Tibial artery (tissue), 4 donors: ENCODE measurements around the gene GRIK3.
"Not testable (repeated sequence)": the region's sequence is repeated elsewhere in the genome, so short reads cannot be mapped to it uniquely, and the experiment has no call there.

Experiments
- DNase-seq, 2 donors: peaks; one replicate each; pipeline ENCODE4 v3.0.0-alpha.2; 2019
- H3K27ac ChIP-seq, 2 donors: fragments of 200-600 bp; sonication (generic) in 1 of 2; 1 replicate in 1 of 2; 2 replicates in 1 of 2; pipeline ENCODE4 v1.5.1; 2018 to 2019; ENCODE audit warnings: mild to moderate bottlenecking in 1 of 2
- H3K27me3 ChIP-seq, 2 donors: fragments of 200-600 bp; sonication (generic) in 1 of 2; one replicate each; pipeline versions ENCODE4 v1.5.1 to v1.6.0; 2016 to 2019
- H3K36me3 ChIP-seq, 3 donors: fragments of 200-600 bp; sonication (generic) in 2 of 3; one replicate each; pipeline ENCODE4 v1.5.1; 2016 to 2019; ENCODE audit warnings: mild to moderate bottlenecking in 2 of 3
- H3K4me1 ChIP-seq, 4 donors: fragments of 200-600 bp; sonication (generic) in 2 of 4; 1 replicate in 3 of 4; 2 replicates in 1 of 4; pipeline ENCODE4 v1.5.1; 2016 to 2019
- H3K4me3 ChIP-seq, 2 donors: fragments of 200-600 bp; sonication (generic) in 1 of 2; 1 replicate in 1 of 2; 2 replicates in 1 of 2; pipeline ENCODE4 v1.5.1; 2018 to 2019; ENCODE audit warnings: mild to moderate bottlenecking in 2 of 2
- H3K9me3 ChIP-seq, 3 donors: fragments of 200-600 bp; sonication (generic) in 1 of 3; one replicate each; pipeline ENCODE4 v1.5.1; 2016 to 2019
- CTCF ChIP-seq, 2 experiments: fragments of 200-600 bp in 1 of 2; fragments of 450-650 bp in 1 of 2; IDR thresholded peaks; one replicate each; pipeline ENCODE4 v1.5.1; 2017 to 2019; ENCODE audit warnings: antibody characterized with exemption in 2 of 2, mild to moderate bottlenecking in 1 of 2, moderate library complexity in 1 of 2
- intact Hi-C: fragments of 100-400 bp; cut with DNase I; formaldehyde crosslinking; loops from one replicate; pipeline ENCODE4 v1.15.0; 2023; ENCODE audit warnings: low total_unique reads

GRIK3 gene

GRCh38 chr1:36906555-36906954, 127.8 kb downstream of the GRIK3 start:
- no peaks in the 10 kb centered on the region for H3K4me1 ChIP-seq
- intact Hi-C loops: no loop called here
- H3K4me3 ChIP-seq: no peak overlapping the region
- no peak for DNase-seq
- H3K9me3 ChIP-seq: no peaks in the 10 kb centered on the region
- peaks cover 0 to 11% of the 10 kb centered on the region in 2 donors for H3K27me3 ChIP-seq
- no peaks in the 10 kb centered on the region for H3K36me3 ChIP-seq
- H3K27ac ChIP-seq: no peak overlapping the region
- TF ChIP-seq CTCF (IDR thresholded peaks at IDR 0.05): no peak

GRCh38 chr1:36905941-36906340, 128.4 kb downstream of the GRIK3 start:
- Histone ChIP-seq H3K27me3 (peaks cover 0 to 9% of the 10 kb centered on the region in 2 donors), H3K27ac (no peak overlapping the region), H3K9me3 (no peaks in the 10 kb centered on the region), H3K36me3 (no peaks in the 10 kb centered on the region), H3K4me3 (no peak overlapping the region), H3K4me1 (no peaks in the 10 kb centered on the region)
- intact Hi-C loops: no loop called here
- TF ChIP-seq CTCF (IDR thresholded peaks at IDR 0.05): no peak
- peak in 1 of 2 donors; percentile 13 for DNase-seq

DNA sequence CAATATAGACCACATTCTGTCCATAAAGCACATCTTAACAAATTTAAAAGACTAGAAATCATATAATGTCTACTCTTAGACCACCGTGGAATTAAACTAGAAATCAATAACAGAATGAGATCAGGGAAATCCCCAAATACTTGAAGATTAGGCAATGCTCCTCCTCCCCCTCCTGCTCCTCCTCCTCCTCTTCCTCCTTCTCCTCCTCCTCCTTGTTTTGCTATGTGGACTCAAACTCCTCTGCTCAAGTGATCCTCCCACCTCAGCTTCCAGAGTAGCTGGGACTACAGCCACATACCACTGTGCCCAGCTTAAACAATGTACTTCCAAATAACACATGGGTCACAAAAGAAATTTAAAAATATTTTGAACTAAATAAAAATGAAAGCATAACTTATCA, 134.2 kb downstream of the GRIK3 start:
- H3K4me1 ChIP-seq: no peaks in the 10 kb centered on the region
- peaks cover 0 to 10% (median 5%) of the 10 kb centered on the region in 3 donors for H3K9me3 ChIP-seq
- intact Hi-C loops: no loop called here
- H3K36me3 ChIP-seq: no peaks in the 10 kb centered on the region
- no peak for DNase-seq
- no peak overlapping the region for H3K27ac ChIP-seq
- no peak for TF ChIP-seq CTCF (IDR thresholded peaks at IDR 0.05)
- no peak overlapping the region for H3K4me3 ChIP-seq
- H3K27me3 ChIP-seq: no peaks in the 10 kb centered on the region

GRCh38 chr1:36897813-36898212, 136.5 kb downstream of the GRIK3 start:
- peaks cover 0 to 10% (median 5%) of the 10 kb centered on the region in 3 donors for H3K9me3 ChIP-seq
- H3K36me3 ChIP-seq, H3K27me3 ChIP-seq, intact Hi-C loops, H3K4me1 ChIP-seq, H3K4me3 ChIP-seq, H3K27ac ChIP-seq: not testable (repeated sequence)
- peak in 1 of 2 donors; percentile 7 for DNase-seq

DNA sequence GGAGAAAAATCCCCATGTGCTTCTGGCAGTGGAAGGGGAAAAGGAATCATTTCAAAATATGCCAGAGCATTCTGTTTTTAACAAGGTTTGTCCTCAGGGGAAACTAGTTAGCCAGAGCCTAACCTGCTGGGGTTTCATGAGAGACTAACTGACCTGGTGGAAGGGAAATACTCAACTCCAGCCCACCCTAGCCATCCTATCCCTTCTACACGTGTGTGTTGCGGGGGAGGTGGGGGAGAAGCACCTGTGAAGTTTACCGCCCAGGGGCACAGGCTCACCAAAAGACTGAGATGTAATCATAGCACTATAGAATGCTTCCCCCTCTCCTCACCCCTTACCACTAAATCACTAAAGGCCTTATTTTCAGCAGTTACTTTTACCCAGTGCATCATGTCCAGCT, 139.5 kb downstream of the GRIK3 start:
- Histone ChIP-seq H3K9me3 (peaks cover 0 to 10% (median 5%) of the 10 kb centered on the region in 3 donors), H3K4me3 (no peak overlapping the region), H3K27ac (no peak overlapping the region), H3K36me3 (no peaks in the 10 kb centered on the region), H3K4me1 (no peaks in the 10 kb centered on the region), H3K27me3 (peaks cover 0 to 4% of the 10 kb centered on the region in 2 donors)
- intact Hi-C loops: no loop called here
- TF ChIP-seq CTCF (IDR thresholded peaks at IDR 0.05): no peak
- no peak for DNase-seq

DNA sequence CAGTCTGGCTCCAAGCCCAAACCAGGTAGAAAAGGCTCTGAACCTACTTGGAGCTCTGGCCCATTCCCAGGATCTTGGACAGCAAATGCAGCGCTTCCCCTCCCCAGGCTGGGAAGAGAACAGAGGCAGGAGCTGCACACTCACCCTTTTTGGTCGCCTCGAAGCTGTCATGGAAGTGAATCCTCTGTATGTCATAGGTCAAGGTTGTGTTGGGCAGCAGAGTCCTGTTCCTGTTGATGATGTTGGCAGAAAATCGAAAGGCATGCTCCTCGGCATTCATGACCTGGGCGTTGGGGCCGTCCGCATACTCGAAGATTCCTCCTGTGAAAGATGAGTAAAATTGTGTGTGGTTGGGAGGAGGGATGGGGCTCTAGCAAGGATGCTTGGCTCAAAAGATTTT, 143.5 kb downstream of the GRIK3 start:
- Histone ChIP-seq H3K36me3 (no peaks in the 10 kb centered on the region), H3K4me1 (no peaks in the 10 kb centered on the region), H3K9me3 (no peaks in the 10 kb centered on the region), H3K27ac (no peak overlapping the region), H3K4me3 (no peak overlapping the region), H3K27me3 (peaks cover 0 to 17% of the 10 kb centered on the region in 2 donors)
- TF ChIP-seq CTCF (IDR thresholded peaks at IDR 0.05): no peak
- peak in 1 of 2 donors; percentile 38 for DNase-seq
- intact Hi-C loops: no loop called here
